Measurements from ENCODE around the gene POM121.
"Not testable (repeated sequence)": the region's sequence is repeated elsewhere in the genome, so short reads cannot be mapped to it uniquely, and the experiment has no call there.

GRCh38 chr7:72963056-72963455, 38.2 kb downstream of the POM121 start:
- TF ChIP-seq POLR2A, CTCF, EP300 (IDR thresholded peaks at IDR 0.05): not testable (repeated sequence)

Data from tibial nerve (tissue), 4 donors.